ENCODE measurements around the gene SNAPC3. TPM values are rescaled to one million over a fixed set of nuclear protein-coding genes. Genes with fewer than 3 reads are reported as not detected.

Gene SNAPC3
- total RNA-seq, 4 donors from 2014 or later: 12.5 to 27.4 (median 17.8) TPM

GRCh38 chr9:15401266-15401665 is 21.4 kb upstream of the SNAPC3 start:
- no peak for TF ChIP-seq CTCF (IDR thresholded peaks at IDR 0.05)
- no peak for TF ChIP-seq POLR2AphosphoS5 (IDR thresholded peaks at IDR 0.05)
- no peak for TF ChIP-seq POLR2A (IDR thresholded peaks at IDR 0.05)
- TF ChIP-seq EP300 (IDR thresholded peaks at IDR 0.05): no peak
- DNase-seq (ENCODE audit: low spot score in 2 of 2): no peak
- H3K27me3 ChIP-seq: no peaks in the 10 kb centered on the region
- no peak overlapping the region for H3K27ac ChIP-seq
- H3K4me1 ChIP-seq: no peaks in the 10 kb centered on the region
- H3K9me3 ChIP-seq: no peaks in the 10 kb centered on the region
- H3K36me3 ChIP-seq: no peaks in the 10 kb centered on the region
- H3K4me3 ChIP-seq: no peak overlapping the region
- 75% methylated on average over 8 of the region's 8 CpGs for WGBS

- TF ChIP-seq EP300 (IDR thresholded peaks at IDR 0.05) (no peak), CTCF (IDR thresholded peaks at IDR 0.05) (no peak), POLR2A (IDR thresholded peaks at IDR 0.05) (no peak), POLR2AphosphoS5 (IDR thresholded peaks at IDR 0.05) (no peak)
- no peak for DNase-seq (ENCODE audit: low spot score in 2 of 2)
- WGBS: 75% methylated on average over 4 of the region's 4 CpGs
- H3K27ac ChIP-seq: no peak overlapping the region
- no peaks in the 10 kb centered on the region for H3K9me3 ChIP-seq
- H3K4me3 ChIP-seq: no peak overlapping the region
- no peaks in the 10 kb centered on the region for H3K27me3 ChIP-seq
- no peaks in the 10 kb centered on the region for H3K36me3 ChIP-seq
- H3K4me1 ChIP-seq: no peaks in the 10 kb centered on the region
These were observed 19.5 kb upstream of the SNAPC3 start for GRCh38 chr9:15403155-15403554.

GRCh38 chr9:15404171-15404570 is 18.5 kb upstream of the SNAPC3 start:
- H3K36me3 ChIP-seq: no peaks in the 10 kb centered on the region
- no peaks in the 10 kb centered on the region for H3K4me1 ChIP-seq
- no peak overlapping the region for H3K27ac ChIP-seq
- H3K4me3 ChIP-seq: no peak overlapping the region
- no peaks in the 10 kb centered on the region for H3K9me3 ChIP-seq
- no peak for DNase-seq (ENCODE audit: low spot score in 2 of 2)
- H3K27me3 ChIP-seq: no peaks in the 10 kb centered on the region
- 82% methylated on average over 1 of the region's 1 CpG for WGBS
- TF ChIP-seq EP300 (IDR thresholded peaks at IDR 0.05) (no peak), POLR2AphosphoS5 (IDR thresholded peaks at IDR 0.05) (no peak), CTCF (IDR thresholded peaks at IDR 0.05) (no peak)

- TF ChIP-seq POLR2AphosphoS5 (IDR thresholded peaks at IDR 0.05): no peak
- no peak for TF ChIP-seq CTCF (IDR thresholded peaks at IDR 0.05)
- no peak for TF ChIP-seq EP300 (IDR thresholded peaks at IDR 0.05)
- Histone ChIP-seq H3K27me3 (no peaks in the 10 kb centered on the region), H3K9me3 (no peaks in the 10 kb centered on the region), H3K27ac (no peak overlapping the region), H3K4me1 (no peaks in the 10 kb centered on the region), H3K36me3 (no peaks in the 10 kb centered on the region), H3K4me3 (no peak overlapping the region)
- whole genome bisulfite sequencing: 41% methylated on average over 2 of the region's 2 CpGs
- no peak for DNase-seq (ENCODE audit: low spot score in 2 of 2)
These were observed 5.8 kb upstream of the SNAPC3 start for GRCh38 chr9:15416880-15417279.

- Histone ChIP-seq H3K36me3 (no peaks in the 10 kb centered on the region), H3K27me3 (no peaks in the 10 kb centered on the region), H3K4me3 (no peak overlapping the region), H3K9me3 (no peaks in the 10 kb centered on the region), H3K4me1 (peaks cover 4% of the 10 kb centered on the region), H3K27ac (no peak overlapping the region)
- no peak for TF ChIP-seq POLR2A (IDR thresholded peaks at IDR 0.05)
- TF ChIP-seq CTCF (IDR thresholded peaks at IDR 0.05): no peak
- no peak for TF ChIP-seq EP300 (IDR thresholded peaks at IDR 0.05)
- no peak for TF ChIP-seq POLR2AphosphoS5 (IDR thresholded peaks at IDR 0.05)
- DNase-seq (ENCODE audit: low spot score in 2 of 2): no peak
- WGBS: 94% methylated on average over 6 of the region's 6 CpGs
These were observed 5.0 kb upstream of the SNAPC3 start for GRCh38 chr9:15417626-15418025.

Data from suprapubic skin (tissue), 4 donors.